Measurements from ENCODE around the gene DMD. TPM values are rescaled to one million over a fixed set of nuclear protein-coding genes. Genes with fewer than 3 reads are reported as not detected.

DMD gene
- total RNA-seq, 2 donors from 2014 or later = 0.32 to 1.8 TPM

- H3K9me3 ChIP-seq (ENCODE audit: control insufficient read depth, low read length, poor library complexity, severe bottlenecking) = no peaks in the 10 kb centered on the region
- Mint-ChIP-seq H3K4me1 (no peaks in the 10 kb centered on the region), H3K36me3 (ENCODE audit: low read depth) (no peaks in the 10 kb centered on the region), H3K27ac (no peak overlapping the region), H3K27me3 (no peaks in the 10 kb centered on the region), H3K4me3 (no peak overlapping the region)
- DNase-seq (no peak), ATAC-seq (no peak)
These were observed 1761.4 kb downstream of the DMD start for GRCh38 chrX:31449965-31450364.

DNA sequence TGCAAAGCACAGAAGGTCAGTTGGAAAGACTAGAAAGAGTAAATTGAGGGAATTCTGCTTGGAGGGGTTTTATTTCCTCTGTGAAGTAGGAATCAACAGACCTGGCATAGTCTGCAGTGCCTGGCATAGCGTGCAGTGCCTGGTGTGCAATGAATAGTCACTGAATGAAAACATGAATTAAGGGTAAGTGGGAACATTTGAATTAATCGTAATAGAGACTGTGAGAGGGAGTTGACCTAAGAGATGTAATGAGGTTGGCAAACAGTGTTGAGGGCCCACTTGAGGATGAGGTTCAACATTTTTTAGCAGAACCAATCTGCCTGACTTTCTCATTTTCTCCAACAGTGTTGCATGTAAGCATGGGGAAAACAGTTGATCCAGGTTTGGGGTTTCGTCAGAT, 1762.3 kb downstream of the DMD start:
- Mint-ChIP-seq H3K4me3 (no peak overlapping the region), H3K27ac (no peak overlapping the region), H3K4me1 (no peaks in the 10 kb centered on the region)

GRCh38 chrX:31445542-31445941, 1765.8 kb downstream of the DMD start:
- H3K27ac Mint-ChIP-seq = no peak overlapping the region
- DNase-seq (no peak), ATAC-seq (no peak)

More for the DNA sequence above, 1762.3 kb downstream of the DMD start:
- Mint-ChIP-seq H3K27me3 (no peaks in the 10 kb centered on the region), H3K36me3 (ENCODE audit: low read depth) (no peaks in the 10 kb centered on the region)
- no peak for ATAC-seq
- no peak for DNase-seq
- H3K9me3 ChIP-seq (ENCODE audit: control insufficient read depth, low read length, poor library complexity, severe bottlenecking) = no peaks in the 10 kb centered on the region

GRCh38 chrX:31443654-31444053, 1767.7 kb downstream of the DMD start:
- Mint-ChIP-seq H3K27me3 (no peaks in the 10 kb centered on the region), H3K36me3 (ENCODE audit: low read depth) (no peaks in the 10 kb centered on the region), H3K4me1 (no peaks in the 10 kb centered on the region), H3K4me3 (no peak overlapping the region), H3K27ac (no peak overlapping the region)
- H3K9me3 ChIP-seq (ENCODE audit: control insufficient read depth, low read length, poor library complexity, severe bottlenecking) = no peaks in the 10 kb centered on the region
- ATAC-seq = no peak
- DNase-seq = no peak

More at GRCh38 chrX:31445542-31445941, 1765.8 kb downstream of the DMD start:
- no peaks in the 10 kb centered on the region for H3K27me3 Mint-ChIP-seq
- H3K36me3 Mint-ChIP-seq (ENCODE audit: low read depth) = no peaks in the 10 kb centered on the region
- no peaks in the 10 kb centered on the region for H3K4me1 Mint-ChIP-seq
- H3K9me3 ChIP-seq (ENCODE audit: control insufficient read depth, low read length, poor library complexity, severe bottlenecking) = no peaks in the 10 kb centered on the region
- no peak overlapping the region for H3K4me3 Mint-ChIP-seq

DNA sequence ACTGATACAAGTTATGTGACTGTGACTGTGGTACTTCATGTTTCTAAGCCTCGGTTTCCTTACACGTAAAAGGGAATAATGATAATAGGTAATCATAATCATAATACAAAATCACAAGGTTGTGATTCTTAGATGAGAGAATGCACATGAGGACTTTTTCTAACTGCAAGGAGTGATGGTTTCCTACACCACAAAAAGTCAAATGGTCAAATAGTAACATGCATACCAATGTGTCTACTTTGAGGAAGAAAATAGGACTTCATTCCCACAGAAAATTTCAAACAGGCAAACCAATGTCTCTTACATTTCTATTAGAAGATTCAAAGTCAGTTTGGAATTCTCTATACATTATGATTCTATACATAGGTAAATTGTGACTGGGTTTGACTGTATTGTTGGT, 1770.8 kb downstream of the DMD start:
- no peak for DNase-seq
- no peak overlapping the region for H3K4me3 Mint-ChIP-seq
- no peaks in the 10 kb centered on the region for H3K4me1 Mint-ChIP-seq
- H3K27me3 Mint-ChIP-seq = no peaks in the 10 kb centered on the region
- no peak for ATAC-seq
- H3K9me3 ChIP-seq (ENCODE audit: control insufficient read depth, low read length, poor library complexity, severe bottlenecking) = no peaks in the 10 kb centered on the region
- no peak overlapping the region for H3K27ac Mint-ChIP-seq
- H3K36me3 Mint-ChIP-seq (ENCODE audit: low read depth) = no peaks in the 10 kb centered on the region

- ATAC-seq (no peak), DNase-seq (no peak)
- no peaks in the 10 kb centered on the region for H3K9me3 ChIP-seq (ENCODE audit: control insufficient read depth, low read length, poor library complexity, severe bottlenecking)
- Mint-ChIP-seq H3K27ac (no peak overlapping the region), H3K36me3 (ENCODE audit: low read depth) (no peaks in the 10 kb centered on the region), H3K4me1 (no peaks in the 10 kb centered on the region), H3K27me3 (no peaks in the 10 kb centered on the region), H3K4me3 (no peak overlapping the region)
These were observed 1774.9 kb downstream of the DMD start for GRCh38 chrX:31436424-31436823.

DNA sequence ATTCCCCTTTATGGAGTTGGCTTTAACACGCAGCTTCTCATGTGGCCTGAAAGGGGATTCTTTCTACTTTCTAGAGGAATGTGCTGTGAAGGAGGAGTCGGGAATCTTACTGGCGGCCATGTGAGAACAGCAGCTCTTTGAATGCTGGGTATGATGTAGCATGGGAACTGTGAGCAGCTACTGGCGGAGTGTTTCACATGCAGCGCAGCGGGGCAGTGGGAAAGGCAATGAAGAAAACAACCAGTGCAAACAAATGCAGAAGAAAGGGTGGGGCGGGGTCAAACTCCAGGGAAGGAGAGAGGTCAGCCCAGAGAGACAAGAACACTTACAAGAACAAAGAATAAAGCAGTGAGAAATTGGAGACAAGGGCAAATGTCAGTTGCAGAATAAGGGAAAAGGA, 1775.8 kb downstream of the DMD start:
- Mint-ChIP-seq H3K36me3 (ENCODE audit: low read depth) (no peaks in the 10 kb centered on the region), H3K4me1 (no peaks in the 10 kb centered on the region), H3K27ac (no peak overlapping the region), H3K27me3 (no peaks in the 10 kb centered on the region), H3K4me3 (no peak overlapping the region)
- ATAC-seq = no peak
- no peak for DNase-seq
- no peaks in the 10 kb centered on the region for H3K9me3 ChIP-seq (ENCODE audit: control insufficient read depth, low read length, poor library complexity, severe bottlenecking)

- ATAC-seq = no peak
- no peaks in the 10 kb centered on the region for H3K27me3 Mint-ChIP-seq
These were observed 1777.5 kb downstream of the DMD start for GRCh38 chrX:31433856-31434255.

DNA sequence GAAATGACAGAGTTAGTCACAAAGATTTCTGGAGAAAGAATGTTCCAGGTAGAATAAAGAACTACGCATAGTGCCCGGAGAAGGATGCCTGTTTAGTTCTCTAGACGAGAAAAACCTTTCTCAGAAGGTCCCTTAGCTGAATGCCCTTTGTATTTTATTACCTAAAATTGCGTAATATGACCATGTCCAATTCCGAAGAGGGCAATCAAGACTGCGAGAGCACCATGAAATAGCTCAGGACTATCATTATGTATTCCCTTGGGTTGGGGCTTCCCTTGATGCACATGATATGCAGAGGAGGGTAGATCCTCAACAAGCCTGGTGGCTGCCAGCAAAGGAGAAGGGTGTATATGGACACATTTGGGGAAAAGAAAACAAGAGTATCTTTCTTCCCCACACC, 1781.4 kb downstream of the DMD start:
- H3K9me3 ChIP-seq (ENCODE audit: control insufficient read depth, low read length, poor library complexity, severe bottlenecking) = no peaks in the 10 kb centered on the region
- Mint-ChIP-seq H3K36me3 (ENCODE audit: low read depth) (no peaks in the 10 kb centered on the region), H3K27ac (no peak overlapping the region), H3K27me3 (no peaks in the 10 kb centered on the region), H3K4me3 (no peak overlapping the region), H3K4me1 (no peaks in the 10 kb centered on the region)
- ATAC-seq (no peak), DNase-seq (no peak)

More at GRCh38 chrX:31433856-31434255, 1777.5 kb downstream of the DMD start:
- H3K9me3 ChIP-seq (ENCODE audit: control insufficient read depth, low read length, poor library complexity, severe bottlenecking) = no peaks in the 10 kb centered on the region
- Mint-ChIP-seq H3K27ac (no peak overlapping the region), H3K4me1 (no peaks in the 10 kb centered on the region), H3K36me3 (ENCODE audit: low read depth) (no peaks in the 10 kb centered on the region), H3K4me3 (no peak overlapping the region)
- no peak for DNase-seq

DNA sequence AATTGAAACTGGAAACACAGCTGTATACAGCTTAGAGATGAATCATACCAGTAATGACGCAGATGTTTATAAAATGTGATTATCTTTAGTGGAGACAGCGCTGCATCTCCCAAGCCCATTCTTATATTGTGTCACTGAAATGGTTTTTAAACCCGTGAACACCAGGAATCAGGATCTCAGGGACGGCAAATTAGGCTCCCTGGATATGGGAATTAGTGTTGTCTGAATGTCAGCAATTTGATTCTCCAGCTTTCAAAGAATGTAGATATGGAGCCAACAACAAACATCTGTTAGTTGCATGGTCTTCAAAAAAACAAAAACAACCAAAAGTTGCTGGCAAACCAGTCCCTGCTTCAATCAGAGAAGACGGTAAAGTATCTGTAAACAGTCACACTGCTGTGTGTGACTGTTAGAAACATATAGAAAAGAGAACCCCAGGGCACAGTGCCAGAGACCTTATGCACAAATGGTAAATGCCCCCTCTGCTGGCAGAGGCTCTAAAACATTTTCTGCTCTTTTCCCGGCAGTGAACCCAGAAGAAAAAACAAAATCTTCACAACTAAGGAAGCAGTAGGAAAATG, 1787.7 kb downstream of the DMD start:
- no peak for ATAC-seq

GRCh38 chrX:31421441-31421840, 1789.9 kb downstream of the DMD start:
- H3K27ac Mint-ChIP-seq = no peak overlapping the region
- no peak for DNase-seq
- ATAC-seq = no peak
- no peaks in the 10 kb centered on the region for H3K36me3 Mint-ChIP-seq (ENCODE audit: low read depth)
- H3K9me3 ChIP-seq (ENCODE audit: control insufficient read depth, low read length, poor library complexity, severe bottlenecking) = no peaks in the 10 kb centered on the region
- H3K27me3 Mint-ChIP-seq = peaks cover 4% of the 10 kb centered on the region
- H3K4me3 Mint-ChIP-seq = no peak overlapping the region
- no peaks in the 10 kb centered on the region for H3K4me1 Mint-ChIP-seq

More for the DNA sequence above, 1787.7 kb downstream of the DMD start:
- Mint-ChIP-seq H3K4me1 (no peaks in the 10 kb centered on the region), H3K27me3 (peaks cover 4% of the 10 kb centered on the region), H3K27ac (no peak overlapping the region), H3K36me3 (ENCODE audit: low read depth) (no peaks in the 10 kb centered on the region), H3K4me3 (no peak overlapping the region)
- H3K9me3 ChIP-seq (ENCODE audit: control insufficient read depth, low read length, poor library complexity, severe bottlenecking) = no peaks in the 10 kb centered on the region
- DNase-seq = no peak

- no peak for ATAC-seq
- Mint-ChIP-seq H3K4me3 (no peak overlapping the region), H3K27me3 (peaks cover 4% of the 10 kb centered on the region)
These were observed 1790.6 kb downstream of the DMD start for GRCh38 chrX:31420711-31421151.

GRCh38 chrX:31420302-31420701, 1791.0 kb downstream of the DMD start:
- DNase-seq (no peak), ATAC-seq (no peak)
- H3K27ac Mint-ChIP-seq = no peak overlapping the region
- H3K27me3 Mint-ChIP-seq = peaks cover 4% of the 10 kb centered on the region
- no peaks in the 10 kb centered on the region for H3K4me1 Mint-ChIP-seq
- no peaks in the 10 kb centered on the region for H3K36me3 Mint-ChIP-seq (ENCODE audit: low read depth)
- no peaks in the 10 kb centered on the region for H3K9me3 ChIP-seq (ENCODE audit: control insufficient read depth, low read length, poor library complexity, severe bottlenecking)
- H3K4me3 Mint-ChIP-seq = no peak overlapping the region

More at GRCh38 chrX:31420711-31421151, 1790.6 kb downstream of the DMD start:
- DNase-seq = no peak
- H3K4me1 Mint-ChIP-seq = no peaks in the 10 kb centered on the region
- H3K9me3 ChIP-seq (ENCODE audit: control insufficient read depth, low read length, poor library complexity, severe bottlenecking) = no peaks in the 10 kb centered on the region
- H3K36me3 Mint-ChIP-seq (ENCODE audit: low read depth) = no peaks in the 10 kb centered on the region
- H3K27ac Mint-ChIP-seq = no peak overlapping the region

GRCh38 chrX:31397119-31397518, 1814.2 kb downstream of the DMD start:
- Mint-ChIP-seq H3K4me1 (no peaks in the 10 kb centered on the region), H3K27ac (no peak overlapping the region), H3K27me3 (no peaks in the 10 kb centered on the region), H3K4me3 (no peak overlapping the region), H3K36me3 (ENCODE audit: low read depth) (no peaks in the 10 kb centered on the region)
- DNase-seq = no peak
- H3K9me3 ChIP-seq (ENCODE audit: control insufficient read depth, low read length, poor library complexity, severe bottlenecking) = no peaks in the 10 kb centered on the region
- ATAC-seq = no peak

Measured in T-helper 17 cell (primary cell).